HG03139 (cell line): ENCODE data around the gene DNAH7.
"Not testable (repeated sequence)": the region's sequence is repeated elsewhere in the genome, so short reads cannot be mapped to it uniquely, and the experiment has no call there.

ENCODE experiments used
- ATAC-seq: cut with Tn5 transposase; IDR thresholded peaks from one replicate; pipeline ENCODE4 v1.9.1; 2021; ENCODE audit not compliant: unreplicated experiment

DNAH7 gene

DNA sequence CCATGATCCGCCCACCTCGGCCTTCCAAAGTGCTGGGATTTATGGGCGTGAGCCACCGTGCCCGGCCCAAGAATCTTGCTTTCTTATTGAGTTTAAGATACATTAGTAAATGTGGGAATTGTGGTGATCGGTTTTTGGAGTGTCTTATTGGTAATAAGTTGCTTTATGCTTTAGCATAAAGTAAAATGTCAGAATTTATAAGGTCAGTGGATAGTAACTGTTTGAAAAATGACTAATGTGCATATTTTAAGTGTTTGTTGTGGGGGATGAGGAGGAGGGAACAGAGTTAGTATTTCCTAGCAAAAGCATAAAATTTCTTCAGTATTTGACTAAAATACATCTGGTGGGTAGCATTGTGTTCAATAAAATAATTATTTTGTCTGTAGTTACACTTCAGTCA lies 334.2 kb downstream of the DNAH7 start:
- ATAC-seq: no peak

DNA sequence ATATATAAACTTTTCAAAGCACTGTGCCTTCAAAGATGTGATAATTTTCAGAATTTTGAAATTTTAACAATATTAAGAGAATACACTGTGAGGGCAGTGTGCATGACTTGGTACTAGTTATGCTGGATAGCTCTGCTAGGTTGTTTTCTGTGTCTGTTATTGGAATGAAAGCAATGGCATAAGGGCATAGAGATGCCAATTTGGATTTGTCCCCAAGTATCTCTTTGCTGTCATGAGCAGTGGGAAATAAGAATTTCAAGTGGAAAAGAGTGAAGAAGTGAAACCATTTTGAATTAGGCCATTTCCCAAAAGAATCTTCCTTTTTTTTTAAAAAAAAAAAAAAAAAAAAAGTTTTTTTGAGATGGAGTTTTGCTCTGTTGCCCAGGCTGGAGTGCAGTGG lies 334.8 kb downstream of the DNAH7 start:
- no peak for ATAC-seq

DNA sequence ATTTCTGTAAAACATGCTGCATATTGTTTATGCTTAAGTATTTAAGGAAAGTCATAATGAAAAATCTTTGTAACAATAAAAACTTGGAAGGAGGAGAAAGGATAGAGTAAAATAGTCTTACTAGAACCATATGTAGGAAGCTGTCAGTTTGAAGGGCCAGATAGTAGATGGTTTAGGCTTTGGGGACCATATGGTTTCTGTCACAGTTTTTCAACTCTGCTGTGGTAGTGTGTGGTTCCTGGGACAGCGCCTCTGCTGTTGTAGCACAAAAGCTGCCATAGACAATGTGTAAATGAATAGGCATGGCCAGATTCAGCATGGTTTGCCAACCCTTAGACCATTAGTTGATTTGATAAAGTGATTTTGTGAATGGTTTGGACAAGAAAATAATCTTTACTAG lies 336.1 kb downstream of the DNAH7 start:
- no peak for ATAC-seq

DNA sequence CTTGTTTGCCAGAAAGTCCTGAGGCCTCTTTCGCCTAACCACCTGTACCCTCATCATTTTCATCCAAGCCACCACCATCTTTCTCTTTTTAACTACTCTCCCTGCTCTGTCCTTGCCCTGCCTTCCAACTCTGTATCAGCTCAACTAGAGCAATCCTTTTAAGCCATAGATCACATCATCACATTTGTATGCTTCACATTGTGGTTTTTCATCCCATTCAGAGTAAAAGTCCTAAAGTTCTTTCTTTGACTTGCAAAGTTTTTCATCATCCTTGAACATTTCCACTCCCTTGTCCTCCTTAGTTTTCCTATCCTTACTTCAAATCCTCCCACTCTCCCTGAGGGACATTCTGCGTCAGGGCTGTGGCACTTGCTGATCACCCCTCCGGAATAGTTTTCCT lies 337.7 kb downstream of the DNAH7 start:
- no peak for ATAC-seq

DNA sequence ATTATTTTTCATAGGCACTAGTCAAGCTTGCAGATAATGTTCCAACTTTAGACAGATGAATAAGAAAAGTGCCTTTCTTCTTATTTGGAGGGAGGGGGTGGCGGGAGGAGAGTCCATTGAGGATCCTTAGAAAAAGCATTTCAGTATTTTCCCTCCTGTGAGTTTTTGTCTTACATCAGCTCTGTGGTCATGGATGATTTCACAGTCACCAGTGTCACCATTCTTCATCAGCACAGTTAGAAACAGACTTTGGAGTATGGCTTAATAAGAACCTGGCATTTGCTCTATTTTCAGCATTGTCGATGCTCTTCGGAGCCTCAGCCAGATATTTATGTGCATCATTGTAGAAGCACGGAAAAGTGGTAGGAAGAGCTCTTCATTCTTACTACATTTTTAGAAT lies 341.5 kb downstream of the DNAH7 start:
- ATAC-seq: no peak

DNA sequence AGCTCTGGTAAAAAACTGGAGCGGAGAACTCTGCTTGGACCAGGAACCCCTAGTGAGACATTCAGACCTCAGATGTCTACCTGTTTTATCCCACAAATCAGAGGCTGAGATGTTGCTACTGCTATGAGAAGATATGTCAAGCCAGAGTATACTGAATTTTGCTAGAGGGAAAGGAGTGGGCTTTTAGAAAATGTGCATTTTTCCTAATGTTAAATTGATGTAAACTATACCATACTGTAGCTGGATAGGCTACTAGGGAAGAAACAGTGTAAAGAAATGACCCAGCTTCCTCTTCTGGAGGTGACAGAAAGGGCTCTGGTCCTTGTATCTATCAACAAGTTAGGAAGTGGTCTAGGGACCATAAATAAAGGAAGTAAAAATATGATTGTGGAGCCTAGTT lies 346.6 kb downstream of the DNAH7 start:
- no peak for ATAC-seq

DNA sequence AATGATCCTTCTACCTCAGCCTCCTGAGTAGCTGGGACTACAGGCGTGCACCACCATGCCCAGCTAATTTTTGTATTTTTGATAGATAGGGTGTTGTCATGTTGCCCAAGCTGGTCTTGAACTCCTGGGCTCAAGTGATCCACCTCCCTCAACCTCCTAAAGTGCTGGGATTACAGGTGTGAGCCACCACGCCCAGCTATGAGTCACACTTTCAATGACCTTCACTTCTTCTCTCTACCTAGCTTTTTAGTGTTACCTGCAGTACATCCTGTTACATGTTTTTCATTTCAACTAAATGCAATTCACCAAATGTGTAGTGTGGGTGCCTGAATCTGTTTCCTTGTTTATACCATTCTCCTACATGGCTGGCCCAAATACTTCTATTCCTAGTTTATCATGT lies 347.6 kb downstream of the DNAH7 start:
- ATAC-seq: no peak

DNA sequence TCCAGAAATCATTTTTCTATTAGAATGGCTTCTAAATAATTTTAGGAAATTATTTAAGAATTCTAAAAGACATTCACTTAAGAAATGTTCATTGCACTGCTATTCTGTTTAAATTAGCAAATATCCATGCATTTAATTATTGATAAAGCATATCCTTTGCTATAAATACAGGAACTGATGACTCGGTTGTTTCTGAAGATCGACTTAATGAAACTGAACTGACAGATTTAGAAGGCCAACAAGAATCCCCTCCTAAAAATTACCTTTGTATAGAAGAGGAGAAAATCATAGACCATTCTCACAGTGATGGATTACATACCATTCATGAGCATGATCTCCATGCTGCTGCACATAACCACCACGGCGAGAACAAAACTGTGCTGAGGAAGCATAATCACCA lies 352.2 kb downstream of the DNAH7 start:
- no peak for ATAC-seq

DNA sequence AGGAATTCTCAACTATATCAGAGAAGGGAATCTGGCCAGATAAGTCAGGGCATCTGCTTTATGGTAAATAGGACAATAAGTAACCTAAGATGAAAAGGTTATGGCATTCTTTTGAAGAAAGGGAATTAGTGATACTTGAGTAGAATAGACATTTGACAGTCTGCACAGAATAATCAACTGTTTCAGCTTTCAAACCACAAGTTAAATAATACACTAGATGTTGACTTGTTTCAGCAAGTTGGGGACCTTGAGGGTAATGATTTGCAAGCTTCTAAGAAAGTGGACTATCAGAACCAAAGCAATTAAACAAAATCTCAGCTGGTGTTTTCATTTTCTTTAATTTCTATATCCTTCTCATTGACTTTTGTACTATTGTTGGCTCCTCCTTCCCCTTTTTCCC lies 357.2 kb downstream of the DNAH7 start:
- peak; percentile 76 for ATAC-seq

DNA sequence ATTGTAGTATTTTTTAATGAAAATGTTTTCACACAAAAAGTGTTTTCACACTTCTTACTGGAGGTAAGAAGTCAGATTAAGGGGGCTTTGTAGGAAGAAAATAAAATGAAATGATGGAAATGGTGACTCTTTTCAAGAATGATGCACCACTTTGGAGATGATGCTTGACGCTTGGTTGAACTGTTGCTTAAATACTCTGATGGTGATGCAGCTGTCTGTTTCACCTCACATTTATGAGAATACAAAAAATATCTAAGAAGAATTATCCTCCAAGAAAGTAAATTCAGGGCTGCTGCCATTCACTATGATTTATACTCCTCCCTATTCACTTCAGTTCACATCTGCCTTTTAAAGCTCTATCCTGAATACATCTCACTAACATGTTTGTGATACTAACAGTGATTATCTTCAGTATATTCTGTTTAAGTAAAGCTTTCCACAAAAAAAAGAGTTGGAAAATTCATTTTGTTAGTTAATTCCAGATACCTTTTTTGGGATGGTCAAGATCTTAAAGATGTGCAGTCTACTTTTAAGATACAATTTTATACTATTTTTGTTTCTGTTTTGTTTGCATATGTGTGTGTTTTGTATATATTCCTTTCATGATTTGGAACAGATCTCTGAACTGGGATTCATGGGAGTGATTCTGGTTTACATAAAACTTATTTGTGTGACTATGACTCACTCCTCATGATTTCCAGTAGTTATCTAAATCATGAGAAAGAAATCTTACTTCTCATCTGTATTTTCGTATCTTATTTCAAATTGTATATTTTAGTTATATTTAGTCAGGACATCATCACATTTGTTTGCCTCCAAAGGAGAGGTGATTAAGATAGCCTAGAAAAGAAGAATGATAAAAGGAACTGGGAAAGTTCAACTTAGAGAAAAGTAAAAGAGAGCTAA lies 358.5 kb downstream of the DNAH7 start:
- no peak for ATAC-seq

DNA sequence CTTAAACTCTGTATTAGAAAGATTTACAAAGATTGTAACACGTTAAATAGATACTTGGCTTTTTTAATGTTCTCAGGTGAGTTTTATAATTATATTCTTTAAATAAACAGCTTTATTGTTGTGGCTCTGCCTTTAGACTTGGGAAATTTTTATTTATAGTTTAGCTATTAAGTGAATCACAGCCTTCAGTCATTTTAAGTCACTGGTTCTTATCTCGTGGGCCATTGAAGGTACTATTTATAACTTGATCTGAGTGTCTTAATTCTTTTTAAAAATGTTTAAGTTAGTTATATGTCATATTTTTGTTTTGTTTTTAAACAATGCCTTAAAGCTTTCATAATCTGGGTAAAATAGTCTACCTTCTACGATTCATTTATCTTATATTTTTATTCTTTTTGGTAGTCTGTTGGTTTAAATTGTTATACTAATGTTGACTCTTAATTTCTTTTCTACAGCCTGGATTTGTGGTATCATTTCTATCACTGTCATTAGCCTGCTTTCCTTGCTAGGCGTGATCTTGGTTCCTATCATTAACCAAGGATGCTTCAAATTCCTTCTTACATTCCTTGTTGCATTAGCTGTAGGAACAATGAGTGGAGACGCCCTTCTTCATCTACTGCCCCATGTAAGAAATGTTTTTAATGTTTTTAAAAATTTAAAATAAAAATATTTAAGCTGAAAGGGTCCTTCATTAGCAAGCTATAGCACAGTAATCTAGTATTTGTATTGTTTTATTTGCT lies 362.3 kb downstream of the DNAH7 start:
- ATAC-seq: no peak

DNA sequence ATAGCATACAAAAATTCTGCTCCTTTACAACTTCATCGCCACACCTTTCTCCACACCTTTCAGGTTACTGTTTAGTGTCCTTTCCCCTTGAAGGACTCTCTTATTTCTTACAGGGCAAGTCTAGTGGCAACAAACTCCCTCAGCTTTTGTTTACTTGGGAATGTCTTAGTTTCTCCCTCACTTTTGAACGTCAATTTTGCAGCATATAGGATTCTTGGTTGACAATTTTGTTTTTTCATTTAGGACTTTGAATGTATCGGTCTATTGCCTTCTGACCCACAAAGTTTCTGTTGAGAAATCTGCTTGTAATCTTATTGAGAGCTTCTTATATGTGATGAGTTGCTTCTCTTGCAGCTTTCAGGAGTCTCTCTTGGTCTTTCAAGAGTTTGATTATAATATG lies 368.2 kb downstream of the DNAH7 start:
- no peak for ATAC-seq

DNA sequence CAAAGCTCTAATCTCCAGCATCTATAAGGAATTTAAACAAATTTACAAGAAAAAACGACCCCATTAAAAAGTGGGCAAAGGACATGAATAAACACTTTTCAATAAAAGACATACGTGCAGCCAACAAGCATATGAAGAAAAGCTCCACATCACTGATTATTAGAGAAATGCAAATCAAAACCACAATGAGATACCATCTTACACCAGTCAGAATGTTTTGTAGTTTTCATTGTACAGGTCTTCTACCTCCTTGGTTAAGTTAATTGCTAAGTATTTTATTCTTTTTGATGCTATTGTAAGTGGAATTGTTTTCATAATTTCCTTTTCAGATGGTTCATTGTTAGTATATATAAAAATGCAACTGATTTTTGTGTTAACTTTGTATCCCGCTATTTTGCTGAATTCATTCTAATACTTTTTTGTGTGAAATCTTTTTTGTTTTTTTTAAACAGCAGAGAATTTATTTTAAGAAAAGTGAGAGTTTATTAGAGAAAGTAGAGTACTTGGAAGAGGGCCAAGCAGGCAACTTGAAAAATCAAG lies 370.9 kb downstream of the DNAH7 start:
- no peak for ATAC-seq

DNA sequence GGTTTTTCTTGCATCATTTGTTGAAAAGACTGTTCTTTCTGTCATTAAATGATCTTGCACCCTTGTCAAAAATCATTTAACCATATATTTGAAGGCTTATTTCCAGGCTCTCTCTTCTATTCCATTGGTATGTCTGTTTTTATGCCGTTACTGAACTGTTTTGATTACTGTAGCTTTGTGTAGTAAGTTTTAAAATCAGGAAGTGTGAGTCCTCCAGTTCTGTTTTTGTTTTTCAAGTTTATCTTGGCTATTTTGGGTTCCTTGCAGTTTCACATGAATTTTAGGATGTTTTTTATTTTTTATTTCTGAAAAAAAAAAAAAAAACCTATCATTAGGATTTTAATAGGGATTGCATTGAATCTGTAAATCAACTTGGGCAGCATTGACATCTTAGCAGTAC lies 372.6 kb downstream of the DNAH7 start:
- no peak for ATAC-seq

DNA sequence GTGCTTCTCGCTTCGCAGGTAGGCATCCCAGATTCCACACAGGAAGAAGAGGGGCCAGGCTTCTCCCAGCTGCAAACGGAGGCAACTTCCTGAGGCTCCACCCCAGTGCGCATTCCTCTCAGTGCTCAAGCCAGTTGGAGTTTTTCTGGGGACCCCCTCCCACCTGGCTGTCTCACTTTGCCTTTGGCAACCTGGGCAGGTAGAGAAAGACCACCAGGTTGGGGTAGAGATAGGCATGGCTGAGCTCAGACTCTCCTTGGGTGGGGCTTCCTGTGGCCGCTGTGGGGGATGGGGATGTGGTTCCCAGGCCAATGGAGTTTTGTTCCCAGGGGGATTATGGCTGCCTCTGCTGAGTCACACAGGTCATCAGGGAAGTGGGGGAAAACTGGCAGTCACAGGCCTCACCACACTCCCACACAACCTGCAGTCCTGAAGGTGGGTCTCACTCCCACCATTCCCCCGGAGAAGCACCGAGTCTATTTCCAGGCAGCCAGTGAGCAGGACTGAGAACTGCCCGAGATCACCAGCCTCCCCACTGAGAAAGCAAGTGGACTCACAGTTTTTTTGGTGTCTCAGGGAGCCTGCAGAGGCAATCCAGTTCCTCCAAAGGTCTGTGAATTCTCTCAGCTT lies 373.5 kb downstream of the DNAH7 start:
- no peak for ATAC-seq

DNA sequence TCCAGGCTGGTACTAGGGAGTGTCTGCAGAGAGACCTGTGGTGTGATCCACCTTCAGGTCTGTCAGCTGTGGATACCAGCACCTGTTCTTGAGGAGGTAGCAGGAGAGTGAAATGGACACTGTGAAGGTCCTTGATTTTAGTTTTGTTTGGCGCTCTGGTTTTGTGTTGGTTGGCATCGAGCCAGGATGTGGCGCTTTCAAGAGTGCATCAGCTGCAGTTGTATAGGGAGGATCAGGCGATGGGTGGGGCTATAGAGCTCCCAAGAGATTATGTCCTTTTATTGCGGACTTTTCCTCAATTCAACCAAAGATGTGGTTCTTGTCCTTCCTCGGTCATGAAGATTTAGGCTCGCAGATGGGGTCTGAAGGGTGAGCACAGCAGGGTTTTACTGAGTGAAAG lies 374.1 kb downstream of the DNAH7 start:
- no peak for ATAC-seq

DNA sequence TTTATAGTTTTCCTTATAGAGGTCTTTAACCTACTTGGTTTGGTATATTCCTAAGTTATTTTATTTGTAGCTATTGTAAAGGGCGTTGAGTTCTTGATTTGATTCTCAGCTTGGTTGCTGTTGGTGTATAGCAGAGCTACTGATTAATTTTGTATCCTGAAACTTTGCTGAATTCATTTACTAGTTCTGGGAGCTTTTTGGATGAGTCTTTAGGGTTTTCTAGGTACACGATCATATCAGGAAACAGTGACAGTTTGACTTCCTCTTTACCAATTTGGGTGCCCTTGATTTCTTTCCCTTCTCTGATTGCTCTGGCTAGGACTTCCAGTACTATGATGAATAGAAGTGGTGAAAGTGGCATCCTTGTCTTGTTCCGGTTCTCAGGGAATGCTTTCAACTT lies 376.1 kb downstream of the DNAH7 start:
- not testable (repeated sequence) for ATAC-seq
